Type B pancreatic cell (in vitro differentiated cells): ENCODE measurements around the gene PPIL1. TPM values are rescaled to one million over a fixed set of nuclear protein-coding genes. Genes with fewer than 3 reads are reported as not detected.

ENCODE experiments used
- DNase-seq: peaks from one replicate; pipeline ENCODE4 v3.0.0; 2021; ENCODE audit warnings: mixed read lengths; ENCODE audit not compliant: unreplicated experiment; ENCODE audit errors: extremely low spot score
- H3K27ac Mint-ChIP-seq: 2 replicates; pipeline ENCODE4 v1.8.0; 2021; ENCODE audit warnings: mild to moderate bottlenecking, mixed read lengths
- H3K27me3 Mint-ChIP-seq: 2 replicates; pipeline ENCODE4 v1.8.0; 2021; ENCODE audit warnings: mixed read lengths
- H3K36me3 Mint-ChIP-seq: 2 replicates; pipeline ENCODE4 v1.8.0; 2021; ENCODE audit warnings: mixed read lengths
- H3K4me1 Mint-ChIP-seq: one replicate; pipeline ENCODE4 v1.8.0; 2021; ENCODE audit warnings: mixed read lengths; ENCODE audit not compliant: unreplicated experiment
- H3K4me3 Mint-ChIP-seq: 2 replicates; pipeline ENCODE4 v1.8.0; 2021; ENCODE audit warnings: mild to moderate bottlenecking, mixed read lengths
- H3K9me3 Mint-ChIP-seq: 2 replicates; pipeline ENCODE4 v1.8.0; 2021; ENCODE audit warnings: mixed read lengths
- CTCF ChIP-seq: fragments of 200-600 bp; sonication (generic); conservative IDR thresholded peaks from 2 replicates; pipeline ENCODE4 v1.5.0; 2021; ENCODE audit warnings: antibody characterized with exemption, mild to moderate bottlenecking
- total RNA-seq: library from RNA; stranded (reverse); gene quantifications from 2 replicates; pipeline ENCODE4 v1.2.1, GENCODE V29; 2021; ENCODE audit warnings: low replicate concordance

The PPIL1 gene
- total RNA-seq, 1 donor from 2014 or later, result 50.4 TPM

DNA sequence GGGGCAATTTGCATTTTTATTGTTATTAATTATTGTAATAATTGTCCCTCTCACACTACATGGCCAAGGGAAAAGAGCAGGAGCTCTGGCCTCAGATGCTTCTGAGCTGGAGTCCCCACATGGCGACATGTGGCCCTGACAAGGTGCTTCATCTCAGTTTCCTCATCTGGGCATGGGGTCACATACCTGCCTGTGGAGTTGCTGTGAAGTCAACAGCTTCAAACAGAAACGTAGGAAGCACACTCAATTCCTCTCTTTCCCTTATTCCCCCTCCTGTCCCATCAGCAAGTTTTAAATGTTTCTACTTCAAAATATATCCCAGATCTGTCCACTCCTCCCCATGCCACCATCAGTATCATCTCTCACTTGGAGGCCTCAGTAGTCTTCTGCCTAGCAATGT is 44.0 kb downstream of the PPIL1 start:
- Mint-ChIP-seq H3K27me3 (peaks cover 8% of the 10 kb centered on the region), H3K9me3 (peaks cover 4% of the 10 kb centered on the region), H3K36me3 (no peaks in the 10 kb centered on the region), H3K4me3 (no peak overlapping the region), H3K27ac (no peak overlapping the region), H3K4me1 (peaks cover 15% of the 10 kb centered on the region)
- TF ChIP-seq CTCF, result no peak
- DNase-seq, result no peak

- TF ChIP-seq CTCF, result no peak
- no peak for DNase-seq
- Mint-ChIP-seq H3K27ac (no peak overlapping the region), H3K4me1 (peaks cover 12% of the 10 kb centered on the region), H3K27me3 (peaks cover 5% of the 10 kb centered on the region), H3K36me3 (no peaks in the 10 kb centered on the region), H3K4me3 (no peak overlapping the region), H3K9me3 (peaks cover 4% of the 10 kb centered on the region)
Observed at GRCh38 chr6:36829919-36830544, 44.6 kb downstream of the PPIL1 start.

DNA sequence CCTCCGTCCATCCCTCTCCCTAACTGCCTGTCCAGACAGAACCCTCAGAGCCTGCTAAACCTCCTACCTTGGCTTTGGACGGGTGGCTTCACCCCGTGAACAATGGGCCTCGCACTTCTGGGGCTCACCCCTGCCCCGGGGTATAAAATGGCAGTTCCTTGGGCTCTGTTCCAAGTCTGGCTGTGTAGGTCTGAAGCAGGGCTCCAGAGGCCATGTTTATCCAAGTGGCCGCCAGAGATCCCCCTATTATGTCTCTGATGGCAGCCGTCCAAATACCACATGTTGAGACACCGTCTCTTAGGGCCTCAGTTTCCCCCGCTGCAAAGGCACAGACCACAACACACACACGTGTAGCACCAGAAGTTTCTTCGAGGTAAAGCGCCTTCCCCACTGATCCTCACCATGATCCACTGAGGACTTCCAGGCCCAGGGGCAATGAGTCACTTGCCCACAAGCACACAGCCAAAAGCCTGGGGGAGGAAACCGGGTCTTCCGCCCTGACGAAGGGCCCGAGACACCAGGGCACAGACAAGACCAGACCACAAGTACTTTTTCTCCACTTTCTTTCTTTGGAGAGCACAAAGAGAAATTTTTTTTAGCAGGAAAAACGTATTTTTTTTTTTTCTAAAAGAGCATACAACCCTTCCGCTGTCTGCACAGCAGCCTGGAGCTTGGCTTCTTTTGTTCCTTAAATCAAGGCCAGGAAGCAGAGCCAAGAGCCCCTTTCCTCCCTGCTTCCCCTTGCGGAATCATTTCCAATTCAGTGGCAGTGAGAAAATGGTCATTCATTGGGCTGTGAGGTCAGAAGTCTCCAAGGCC is 47.1 kb downstream of the PPIL1 start:
- Mint-ChIP-seq H3K4me1 (peaks cover 17% of the 10 kb centered on the region), H3K27me3 (no peaks in the 10 kb centered on the region), H3K36me3 (no peaks in the 10 kb centered on the region), H3K9me3 (no peaks in the 10 kb centered on the region), H3K4me3 (no peak overlapping the region), H3K27ac (no peak overlapping the region)
- no peak for DNase-seq
- TF ChIP-seq CTCF, result no peak

- Mint-ChIP-seq H3K9me3 (no peaks in the 10 kb centered on the region), H3K27ac (no peak overlapping the region), H3K36me3 (no peaks in the 10 kb centered on the region), H3K4me3 (no peak overlapping the region), H3K27me3 (no peaks in the 10 kb centered on the region), H3K4me1 (peaks cover 25% of the 10 kb centered on the region)
- no peak for TF ChIP-seq CTCF
- DNase-seq, result no peak
Observed at GRCh38 chr6:36826520-36827227, 47.9 kb downstream of the PPIL1 start.

- Mint-ChIP-seq H3K27me3 (no peaks in the 10 kb centered on the region), H3K4me3 (no peak overlapping the region), H3K27ac (no peak overlapping the region), H3K9me3 (no peaks in the 10 kb centered on the region), H3K4me1 (peaks cover 29% of the 10 kb centered on the region), H3K36me3 (no peaks in the 10 kb centered on the region)
- DNase-seq, result no peak
- TF ChIP-seq CTCF, result no peak
Observed at GRCh38 chr6:36825994-36826393, 48.6 kb downstream of the PPIL1 start.
